Peyer's patch (tissue), 4 donors: ENCODE measurements around the gene RTBDN.

Source experiments
- POLR2A ChIP-seq, 2 donors: fragments of 450-650 bp; IDR thresholded peaks; one replicate each; pipeline ENCODE4 v1.5.1; 2017; ENCODE audit warnings: antibody characterized with exemption in 2 of 2, mild to moderate bottlenecking in 2 of 2, moderate library complexity in 2 of 2
- TF ChIP-seq, protein P1 (sequence below), 6 experiments: fragments of 450-650 bp in 4 of 6; fragments of 200-600 bp in 2 of 6; sonication (generic) in 1 of 6; IDR thresholded peaks; one replicate each; pipeline ENCODE4 v1.5.1; 2017 to 2019; ENCODE audit warnings: antibody characterized with exemption in 6 of 6, mild to moderate bottlenecking in 3 of 6, moderate library complexity in 1 of 6

DNA sequence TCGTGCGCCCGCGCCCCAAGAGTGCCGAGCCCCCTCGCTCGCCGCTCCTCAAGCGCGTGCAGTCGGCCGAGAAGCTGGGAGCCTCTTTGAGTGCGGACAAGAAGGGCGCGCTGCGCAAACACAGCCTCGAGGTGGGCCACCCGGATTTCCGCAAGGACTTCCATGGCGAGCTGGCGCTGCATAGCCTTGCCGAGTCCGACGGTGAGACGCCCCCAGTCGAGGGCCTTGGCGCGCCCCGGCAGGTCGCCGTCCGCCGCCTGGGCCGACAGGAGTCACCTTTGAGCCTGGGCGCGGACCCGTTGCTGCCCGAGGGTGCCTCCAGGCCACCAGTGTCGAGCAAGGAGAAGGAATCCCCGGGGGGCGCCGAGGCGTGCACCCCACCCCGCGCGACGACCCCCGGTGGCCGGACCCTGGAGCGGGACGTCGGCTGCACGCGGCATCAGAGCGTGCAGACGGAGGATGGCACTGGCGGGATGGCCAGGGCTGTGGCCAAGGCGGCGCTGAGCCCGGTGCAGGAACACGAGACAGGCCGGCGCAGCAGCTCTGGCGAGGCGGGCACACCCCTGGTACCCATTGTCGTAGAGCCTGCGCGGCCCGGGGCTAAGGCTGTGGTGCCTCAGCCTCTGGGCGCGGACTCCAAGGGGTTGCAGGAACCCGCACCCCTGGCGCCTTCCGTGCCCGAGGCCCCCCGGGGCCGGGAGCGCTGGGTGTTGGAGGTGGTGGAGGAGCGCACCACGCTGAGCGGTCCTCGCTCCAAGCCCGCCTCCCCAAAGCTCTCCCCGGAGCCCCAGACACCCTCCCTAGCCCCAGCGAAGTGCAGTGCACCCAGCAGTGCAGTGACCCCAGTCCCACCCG is 39.7 kb upstream of the RTBDN start:
- TF ChIP-seq, protein P1, sequence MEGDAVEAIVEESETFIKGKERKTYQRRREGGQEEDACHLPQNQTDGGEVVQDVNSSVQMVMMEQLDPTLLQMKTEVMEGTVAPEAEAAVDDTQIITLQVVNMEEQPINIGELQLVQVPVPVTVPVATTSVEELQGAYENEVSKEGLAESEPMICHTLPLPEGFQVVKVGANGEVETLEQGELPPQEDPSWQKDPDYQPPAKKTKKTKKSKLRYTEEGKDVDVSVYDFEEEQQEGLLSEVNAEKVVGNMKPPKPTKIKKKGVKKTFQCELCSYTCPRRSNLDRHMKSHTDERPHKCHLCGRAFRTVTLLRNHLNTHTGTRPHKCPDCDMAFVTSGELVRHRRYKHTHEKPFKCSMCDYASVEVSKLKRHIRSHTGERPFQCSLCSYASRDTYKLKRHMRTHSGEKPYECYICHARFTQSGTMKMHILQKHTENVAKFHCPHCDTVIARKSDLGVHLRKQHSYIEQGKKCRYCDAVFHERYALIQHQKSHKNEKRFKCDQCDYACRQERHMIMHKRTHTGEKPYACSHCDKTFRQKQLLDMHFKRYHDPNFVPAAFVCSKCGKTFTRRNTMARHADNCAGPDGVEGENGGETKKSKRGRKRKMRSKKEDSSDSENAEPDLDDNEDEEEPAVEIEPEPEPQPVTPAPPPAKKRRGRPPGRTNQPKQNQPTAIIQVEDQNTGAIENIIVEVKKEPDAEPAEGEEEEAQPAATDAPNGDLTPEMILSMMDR (IDR thresholded peaks at IDR 0.05): no peak
- no peak for TF ChIP-seq POLR2A (IDR thresholded peaks at IDR 0.05)
